ENCODE results near the gene CDYL2. TPM values are rescaled to one million over a fixed set of nuclear protein-coding genes. Genes with fewer than 3 reads are reported as not detected.

Gene CDYL2
- total RNA-seq, 4 donors from 2014 or later = 0.80 to 3.5 (median 2.3) TPM

- 67 to 85% methylated on average over 1 to 4 of the region's 4 CpGs for WGBS, 2 donors (ENCODE audit: low coverage in 1 of 2)
- no peak for TF ChIP-seq EP300 (IDR thresholded peaks at IDR 0.05; ENCODE audit: low read depth)
- no peak for TF ChIP-seq POLR2AphosphoS5 (IDR thresholded peaks at IDR 0.05)
- no peak for TF ChIP-seq CTCF (IDR thresholded peaks at IDR 0.05)
- TF ChIP-seq POLR2A (IDR thresholded peaks at IDR 0.05) = no peak
- H3K27ac ChIP-seq = no peak overlapping the region
- no peak for DNase-seq
- H3K4me3 ChIP-seq = no peak overlapping the region
- intact Hi-C loops (cut with DNase I; ENCODE audit: low total_unique reads) = no loop called here
- in situ Hi-C loops (cut with MboI; ENCODE audit: low pct_ligation_motif_present in 1 of 4, low pct_unique_long_range_greater_than_20kb in 1 of 4, low sequenced_read_pairs in 3 of 4) = no loop called here
- H3K27me3 ChIP-seq = no peaks in the 10 kb centered on the region
- H3K4me1 ChIP-seq = no peaks in the 10 kb centered on the region
- no peaks in the 10 kb centered on the region for H3K36me3 ChIP-seq
- H3K9me3 ChIP-seq = no peaks in the 10 kb centered on the region
Observed at GRCh38 chr16:80606221-80606766, 198.1 kb downstream of the CDYL2 start.

GRCh38 chr16:80604600-80605355 is 199.6 kb downstream of the CDYL2 start:
- DNase-seq = no peak
- in situ Hi-C loops (cut with MboI; ENCODE audit: low pct_ligation_motif_present in 1 of 4, low pct_unique_long_range_greater_than_20kb in 1 of 4, low sequenced_read_pairs in 3 of 4) = no loop called here
- H3K4me1 ChIP-seq = no peaks in the 10 kb centered on the region
- intact Hi-C loops (cut with DNase I; ENCODE audit: low total_unique reads) = no loop called here
- 88% methylated on average over 6 to 8 of the region's 8 CpGs for WGBS, 2 donors (ENCODE audit: low coverage in 1 of 2)
- H3K9me3 ChIP-seq = no peaks in the 10 kb centered on the region
- H3K27ac ChIP-seq = no peak overlapping the region
- TF ChIP-seq POLR2A (IDR thresholded peaks at IDR 0.05) (no peak), POLR2AphosphoS5 (IDR thresholded peaks at IDR 0.05) (no peak), CTCF (IDR thresholded peaks at IDR 0.05) (no peak), EP300 (IDR thresholded peaks at IDR 0.05; ENCODE audit: low read depth) (no peak)
- no peaks in the 10 kb centered on the region for H3K27me3 ChIP-seq
- no peak overlapping the region for H3K4me3 ChIP-seq
- H3K36me3 ChIP-seq = no peaks in the 10 kb centered on the region

- no peak for TF ChIP-seq POLR2A (IDR thresholded peaks at IDR 0.05)
- no peak for TF ChIP-seq EP300 (IDR thresholded peaks at IDR 0.05; ENCODE audit: low read depth)
- TF ChIP-seq POLR2AphosphoS5 (IDR thresholded peaks at IDR 0.05) = no peak
- TF ChIP-seq CTCF (IDR thresholded peaks at IDR 0.05) = no peak
- no peak overlapping the region for H3K27ac ChIP-seq
- no peaks in the 10 kb centered on the region for H3K27me3 ChIP-seq
- no peaks in the 10 kb centered on the region for H3K9me3 ChIP-seq
- no peak overlapping the region for H3K4me3 ChIP-seq
- DNase-seq = no peak
- intact Hi-C loops (cut with DNase I; ENCODE audit: low total_unique reads) = no loop called here
- H3K36me3 ChIP-seq = no peaks in the 10 kb centered on the region
- in situ Hi-C loops (cut with MboI; ENCODE audit: low pct_ligation_motif_present in 1 of 4, low pct_unique_long_range_greater_than_20kb in 1 of 4, low sequenced_read_pairs in 3 of 4) = no loop called here
- no peaks in the 10 kb centered on the region for H3K4me1 ChIP-seq
Observed at GRCh38 chr16:80602894-80603293, 201.5 kb downstream of the CDYL2 start.

GRCh38 chr16:80601182-80601581 is 203.2 kb downstream of the CDYL2 start:
- H3K4me1 ChIP-seq = no peaks in the 10 kb centered on the region
- no peaks in the 10 kb centered on the region for H3K9me3 ChIP-seq
- in situ Hi-C loops (cut with MboI; ENCODE audit: low pct_ligation_motif_present in 1 of 4, low pct_unique_long_range_greater_than_20kb in 1 of 4, low sequenced_read_pairs in 3 of 4) (no loop called here), intact Hi-C loops (cut with DNase I; ENCODE audit: low total_unique reads) (no loop called here)
- WGBS, 2 donors (ENCODE audit: low coverage in 1 of 2) = 92 to 100% methylated on average over 1 to 4 of the region's 4 CpGs
- no peak for DNase-seq
- no peaks in the 10 kb centered on the region for H3K27me3 ChIP-seq
- no peaks in the 10 kb centered on the region for H3K36me3 ChIP-seq
- no peak overlapping the region for H3K27ac ChIP-seq
- TF ChIP-seq CTCF (IDR thresholded peaks at IDR 0.05) (no peak), POLR2A (IDR thresholded peaks at IDR 0.05) (no peak), POLR2AphosphoS5 (IDR thresholded peaks at IDR 0.05) (no peak), EP300 (IDR thresholded peaks at IDR 0.05; ENCODE audit: low read depth) (no peak)
- H3K4me3 ChIP-seq = no peak overlapping the region
